ENCODE measurements around the gene TMEM119.

The TMEM119 gene

GRCh38 chr12:108585864-108586263 lies 12.0 kb downstream of the TMEM119 start:
- DNase-seq (ENCODE audit: low read depth): no peak
- no peak overlapping the region for H3K4me3 ChIP-seq (replicated peaks; ENCODE audit: low read depth, low read length)
- TF ChIP-seq CTCF (IDR thresholded peaks at IDR 0.05; ENCODE audit: low read length, missing control alignments): no peak

- no peak overlapping the region for H3K4me3 ChIP-seq (replicated peaks; ENCODE audit: low read depth, low read length)
- TF ChIP-seq CTCF (IDR thresholded peaks at IDR 0.05; ENCODE audit: low read length, missing control alignments): no peak
- DNase-seq (ENCODE audit: low read depth): no peak
Measured at GRCh38 chr12:108584456-108585065, 13.3 kb downstream of the TMEM119 start.

GRCh38 chr12:108583991-108584390 lies 13.9 kb downstream of the TMEM119 start:
- DNase-seq (ENCODE audit: low read depth): no peak
- TF ChIP-seq CTCF (IDR thresholded peaks at IDR 0.05; ENCODE audit: low read length, missing control alignments): no peak
- no peak overlapping the region for H3K4me3 ChIP-seq (replicated peaks; ENCODE audit: low read depth, low read length)

GRCh38 chr12:108582978-108583770 lies 14.7 kb downstream of the TMEM119 start:
- no peak overlapping the region for H3K4me3 ChIP-seq (replicated peaks; ENCODE audit: low read depth, low read length)
- no peak for DNase-seq (ENCODE audit: low read depth)
- TF ChIP-seq CTCF (IDR thresholded peaks at IDR 0.05; ENCODE audit: low read length, missing control alignments): no peak

- no peak for DNase-seq (ENCODE audit: low read depth)
- no peak for TF ChIP-seq CTCF (IDR thresholded peaks at IDR 0.05; ENCODE audit: low read length, missing control alignments)
- H3K4me3 ChIP-seq (replicated peaks; ENCODE audit: low read depth, low read length): no peak overlapping the region
Measured at GRCh38 chr12:108582509-108582908, 15.4 kb downstream of the TMEM119 start.

- H3K4me3 ChIP-seq (replicated peaks; ENCODE audit: low read depth, low read length): no peak overlapping the region
- DNase-seq (ENCODE audit: low read depth): no peak
- no peak for TF ChIP-seq CTCF (IDR thresholded peaks at IDR 0.05; ENCODE audit: low read length, missing control alignments)
Measured at GRCh38 chr12:108581311-108582227, 16.3 kb downstream of the TMEM119 start.

Data from fibroblast of pulmonary artery (primary cell).